ENCODE data around the gene PLK4.
"Not testable (repeated sequence)": the region's sequence is repeated elsewhere in the genome, so short reads cannot be mapped to it uniquely, and the experiment has no call there.

PLK4 gene

GRCh38 chr4:127917151-127917550, 36.5 kb downstream of the PLK4 start:
- DNase-seq: no peak

- DNase-seq: no peak
Observed at GRCh38 chr4:127920521-127920920, 39.8 kb downstream of the PLK4 start.

- no peak for DNase-seq
Observed at GRCh38 chr4:127922226-127922625, 41.5 kb downstream of the PLK4 start.

- DNase-seq: not testable (repeated sequence)
Observed at GRCh38 chr4:127925720-127926119, 45.0 kb downstream of the PLK4 start.

- no peak for DNase-seq
Observed at GRCh38 chr4:127930175-127930574, 49.5 kb downstream of the PLK4 start.

- DNase-seq: not testable (repeated sequence)
Observed at GRCh38 chr4:127931836-127932235, 51.1 kb downstream of the PLK4 start.

- DNase-seq: no peak
Observed at GRCh38 chr4:127936974-127937373, 56.3 kb downstream of the PLK4 start.

Measured in CD4-positive, alpha-beta T cell treated with Interleukin-15 for 1 hour (primary cell).